Right cardiac atrium (tissue), 5 donors: ENCODE results near the gene CYP4F8. TPM values are rescaled to one million over a fixed set of nuclear protein-coding genes. Genes with fewer than 3 reads are reported as not detected.
"Not testable (repeated sequence)": the region's sequence is repeated elsewhere in the genome, so short reads cannot be mapped to it uniquely, and the experiment has no call there.

ENCODE experiments used
- ATAC-seq, 2 donors: fragments of 200-7000 bp; cut with Tn5 transposase; one replicate each; pipeline versions ENCODE4 v1.8.0 to v1.9.1; 2020; ENCODE audit warnings: moderate library complexity in 2 of 2, mild to moderate bottlenecking in 1 of 2
- DNase-seq, 3 donors: peaks; one replicate each; pipeline ENCODE4 v3.0.0-alpha.2; 2020
- H3K27ac ChIP-seq: one replicate; pipeline ENCODE4 v1.5.1; 2013; ENCODE audit warnings: mild to moderate bottlenecking, low read length, control low read depth, moderate library complexity
- H3K27me3 ChIP-seq: one replicate; pipeline ENCODE4 v1.6.1; 2013; ENCODE audit not compliant: control insufficient read depth, insufficient read depth
- H3K4me1 ChIP-seq: one replicate; pipeline ENCODE4 v1.6.1; 2013; ENCODE audit warnings: low read length; ENCODE audit not compliant: control insufficient read depth, insufficient read depth
- H3K4me3 ChIP-seq: one replicate; pipeline ENCODE4 v1.5.1; 2013; ENCODE audit warnings: low read length, control low read depth
- H3K9me3 ChIP-seq: one replicate; pipeline ENCODE4 v1.6.1; 2013; ENCODE audit warnings: low read length; ENCODE audit not compliant: control insufficient read depth
- WGBS: extraction: QIAGEN DNeasy Blood & Tissue Kit; methylation state at CpG from one replicate; pipeline ENCODE4 v1.1.7; 2013; 5-methylcytosine and 5-hydroxymethylcytosine counted together
- intact Hi-C, 4 donors: fragments of 100-400 bp; cut with DNase I; formaldehyde crosslinking; loops; one replicate each; pipeline versions ENCODE4 v1.11.0 to v1.14.0; 2022 to 2023
- polyA plus RNA-seq: library from polyadenylated mRNA; stranded (reverse); fragments of 200-250 nt; gene quantifications from one replicate; pipeline ENCODE4 v1.2.3, GENCODE V29; 2013
- total RNA-seq, 4 donors: library from RNA; stranded (reverse); fragmentation: NEBNext Ultra II Directional; extraction: Animal tissue kit (Norgen Biotek cat#: 25700); gene quantifications; one replicate each; pipeline ENCODE4 v1.2.1, GENCODE V29; 2021
- donor health status: healthy with polysubstance abuse.
- donor health status: DM: no; HTN: yes; CAD: no.
- donor health status: DM: no; HTN: no; CAD: no.
- donor health status: DM: no; HTN: yes; CAD: no; lungs with severe emphysema.
- donor health status: DM: yes; HTN: yes; CAD: no.

CYP4F8 gene
- total and polyA plus RNA-seq, 5 donors, result not detected

DNA sequence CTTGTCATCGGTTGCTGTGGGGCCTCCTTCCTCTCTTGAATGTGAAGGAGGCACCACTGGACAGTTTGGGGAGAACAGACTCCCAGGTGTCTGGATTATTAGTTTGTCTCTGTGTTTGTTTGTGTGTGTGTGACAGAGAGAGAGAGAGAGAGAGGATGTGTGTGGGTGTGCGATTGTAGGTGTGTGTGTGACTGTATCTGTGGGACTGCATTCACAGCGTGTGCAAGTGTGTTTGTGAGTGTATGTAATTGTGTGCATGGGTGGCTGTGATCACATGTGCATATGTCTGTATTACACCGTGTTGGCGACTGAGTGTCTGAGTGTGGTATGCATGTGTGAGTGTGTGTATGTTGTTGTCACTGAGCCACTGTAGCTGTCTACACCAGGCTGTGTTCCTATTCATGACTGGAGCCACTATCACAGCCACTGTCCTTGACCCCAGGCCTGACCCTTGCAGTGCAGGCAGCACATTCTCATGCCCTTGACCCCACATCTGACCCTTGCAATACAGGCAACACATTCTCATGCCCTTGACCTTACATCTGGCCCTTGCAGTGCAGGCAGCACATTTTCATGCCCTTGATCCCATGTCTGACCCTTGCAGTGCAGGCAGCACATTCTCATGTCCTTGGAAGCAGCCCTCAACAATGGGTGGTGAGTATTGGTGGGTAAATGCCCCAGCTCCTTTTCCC lies 25.1 kb upstream of the CYP4F8 start:
- no peaks in the 10 kb centered on the region for H3K4me1 ChIP-seq
- no peaks in the 10 kb centered on the region for H3K27me3 ChIP-seq
- H3K4me3 ChIP-seq, result no peak overlapping the region
- H3K27ac ChIP-seq, result no peak overlapping the region
- no peak for DNase-seq
- WGBS, result 84% methylated on average over 5 of the region's 5 CpGs
- ATAC-seq, result no peak
- no peaks in the 10 kb centered on the region for H3K9me3 ChIP-seq
- intact Hi-C loops, result no loop called here

- intact Hi-C loops, result no loop called here
Measured at GRCh38 chr19:15591796-15592195, 23.2 kb upstream of the CYP4F8 start.

GRCh38 chr19:15592506-15592905 lies 22.5 kb upstream of the CYP4F8 start:
- ATAC-seq, DNase-seq, H3K4me1 ChIP-seq, H3K27me3 ChIP-seq, H3K4me3 ChIP-seq, intact Hi-C loops, H3K27ac ChIP-seq, H3K9me3 ChIP-seq: not testable (repeated sequence)
- 26% methylated on average over 5 of the region's 5 CpGs for WGBS

More at GRCh38 chr19:15591796-15592195, 23.2 kb upstream of the CYP4F8 start:
- Histone ChIP-seq H3K4me1 (no peaks in the 10 kb centered on the region), H3K27ac (no peak overlapping the region), H3K27me3 (peaks cover 2% of the 10 kb centered on the region), H3K9me3 (no peaks in the 10 kb centered on the region), H3K4me3 (no peak overlapping the region)
- ATAC-seq (no peak), DNase-seq (no peak)
- WGBS, result 64% methylated on average over 4 of the region's 4 CpGs

GRCh38 chr19:15593766-15594165 lies 21.3 kb upstream of the CYP4F8 start:
- H3K27ac ChIP-seq, intact Hi-C loops, H3K4me3 ChIP-seq, H3K4me1 ChIP-seq, DNase-seq, H3K9me3 ChIP-seq, H3K27me3 ChIP-seq, ATAC-seq: not testable (repeated sequence)
- 46% methylated on average over 4 of the region's 4 CpGs for WGBS

DNA sequence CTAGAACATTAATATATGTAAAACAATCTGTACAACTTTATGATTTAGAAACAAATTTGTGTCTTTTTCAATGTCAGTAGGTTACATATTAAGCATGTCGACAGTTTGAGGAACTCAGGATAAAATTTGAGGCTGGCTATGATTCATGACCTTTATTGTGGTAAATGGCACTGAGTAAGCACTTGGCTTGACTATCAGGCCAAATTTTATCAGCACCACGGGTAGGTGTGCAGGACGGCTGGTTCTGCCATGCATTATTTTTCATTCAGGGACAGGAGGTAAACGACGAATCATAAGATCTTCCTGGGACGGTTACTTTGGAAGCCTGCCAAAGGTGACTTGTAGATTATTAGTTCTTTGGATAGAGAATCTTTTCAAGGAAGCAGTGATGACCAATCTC lies 19.9 kb upstream of the CYP4F8 start:
- Histone ChIP-seq H3K27me3 (peaks cover 2% of the 10 kb centered on the region), H3K27ac (no peak overlapping the region), H3K9me3 (no peaks in the 10 kb centered on the region), H3K4me1 (no peaks in the 10 kb centered on the region), H3K4me3 (no peak overlapping the region)
- ATAC-seq (no peak), DNase-seq (no peak)
- 51% methylated on average over 6 of the region's 6 CpGs for WGBS
- intact Hi-C loops, result no loop called here

DNA sequence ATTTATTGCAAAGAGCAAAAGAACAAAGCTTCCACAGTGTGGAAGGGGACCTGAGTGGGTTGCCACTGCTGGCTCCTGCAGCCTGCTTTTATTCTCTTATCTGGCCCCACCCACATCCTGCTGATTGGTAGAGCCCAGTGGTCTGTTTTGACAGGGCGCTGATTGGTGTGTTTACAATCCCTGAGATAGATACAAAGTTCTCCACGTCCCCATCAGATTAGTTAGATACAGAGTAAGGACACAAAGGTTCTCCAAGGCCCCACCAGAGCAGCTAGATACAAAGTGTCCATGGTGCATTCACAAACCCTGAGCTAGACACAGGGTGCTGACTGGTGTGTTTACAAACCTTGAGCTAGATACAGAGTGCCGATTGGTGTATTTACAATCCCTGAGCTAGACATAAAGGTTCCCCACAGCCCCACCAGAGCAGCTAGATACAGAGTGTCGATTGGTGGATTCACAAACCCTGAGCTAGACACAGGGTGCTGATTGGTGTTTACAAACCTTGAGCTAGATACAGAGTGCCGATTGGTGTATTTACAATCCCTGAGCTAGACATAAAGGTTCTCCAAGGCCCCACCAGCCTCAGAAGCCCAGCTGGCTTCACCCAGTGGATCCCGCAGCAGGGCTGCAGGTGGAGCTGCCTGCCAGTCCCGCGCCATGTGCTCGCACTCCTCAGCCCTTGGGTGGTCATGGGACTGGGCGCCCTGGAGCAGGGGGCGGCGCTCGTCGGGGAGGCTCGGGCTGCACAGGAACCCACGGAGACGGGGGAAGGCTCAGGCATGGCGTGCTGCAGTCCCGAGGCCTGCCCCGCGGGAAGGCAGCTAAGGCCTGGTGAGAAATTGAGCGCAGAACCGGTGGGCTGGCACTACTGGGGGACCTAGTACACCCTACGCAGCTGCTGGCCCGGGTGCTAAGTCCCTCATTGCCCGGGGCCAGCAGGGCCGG lies 6.8 kb upstream of the CYP4F8 start:
- H3K4me1 ChIP-seq, H3K27ac ChIP-seq, H3K9me3 ChIP-seq, H3K27me3 ChIP-seq, ATAC-seq, H3K4me3 ChIP-seq, DNase-seq, intact Hi-C loops: not testable (repeated sequence)
- 88% methylated on average over 27 of the region's 27 CpGs for WGBS

DNA sequence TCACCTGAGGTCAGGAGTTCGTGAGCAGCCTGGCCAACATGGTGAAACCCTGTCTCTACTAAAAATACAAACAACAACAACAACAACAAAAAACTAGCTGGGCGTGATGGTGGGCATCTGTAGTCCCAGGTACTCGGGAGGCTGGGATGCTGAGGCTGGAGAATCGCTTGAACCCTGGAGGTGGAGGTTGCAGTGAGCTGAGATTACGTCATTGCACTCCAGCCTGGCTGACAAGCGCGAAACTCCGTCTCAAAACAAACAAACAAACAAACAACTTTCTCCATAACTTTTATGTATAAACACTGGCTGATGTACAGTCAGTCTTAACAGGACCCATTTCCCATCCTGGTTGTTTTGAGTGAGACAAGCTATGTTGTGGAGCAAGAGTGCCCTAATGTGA lies 5.8 kb upstream of the CYP4F8 start:
- intact Hi-C loops, result no loop called here
- Histone ChIP-seq H3K27me3 (no peaks in the 10 kb centered on the region), H3K4me1 (no peaks in the 10 kb centered on the region), H3K4me3 (no peak overlapping the region), H3K27ac (no peak overlapping the region), H3K9me3 (no peaks in the 10 kb centered on the region)
- no peak for DNase-seq
- no peak for ATAC-seq
- 80% methylated on average over 8 of the region's 8 CpGs for WGBS

GRCh38 chr19:15612342-15612741 lies 2.7 kb upstream of the CYP4F8 start:
- H3K4me1 ChIP-seq, result no peaks in the 10 kb centered on the region
- intact Hi-C loops, result no loop called here
- no peak overlapping the region for H3K4me3 ChIP-seq
- no peak overlapping the region for H3K27ac ChIP-seq
- H3K27me3 ChIP-seq, result no peaks in the 10 kb centered on the region
- no peaks in the 10 kb centered on the region for H3K9me3 ChIP-seq
- 56% methylated on average over 5 of the region's 5 CpGs for WGBS
- ATAC-seq, result no peak
- DNase-seq, result no peak

- H3K9me3 ChIP-seq, result no peaks in the 10 kb centered on the region
- ATAC-seq, result no peak
- intact Hi-C loops, result no loop called here
- no peak overlapping the region for H3K4me3 ChIP-seq
- H3K4me1 ChIP-seq, result no peaks in the 10 kb centered on the region
- no peak for DNase-seq
- WGBS, result 86% methylated on average over 3 of the region's 3 CpGs
- H3K27ac ChIP-seq, result no peak overlapping the region
- no peaks in the 10 kb centered on the region for H3K27me3 ChIP-seq
Measured at GRCh38 chr19:15613338-15613737, 1.7 kb upstream of the CYP4F8 start.

DNA sequence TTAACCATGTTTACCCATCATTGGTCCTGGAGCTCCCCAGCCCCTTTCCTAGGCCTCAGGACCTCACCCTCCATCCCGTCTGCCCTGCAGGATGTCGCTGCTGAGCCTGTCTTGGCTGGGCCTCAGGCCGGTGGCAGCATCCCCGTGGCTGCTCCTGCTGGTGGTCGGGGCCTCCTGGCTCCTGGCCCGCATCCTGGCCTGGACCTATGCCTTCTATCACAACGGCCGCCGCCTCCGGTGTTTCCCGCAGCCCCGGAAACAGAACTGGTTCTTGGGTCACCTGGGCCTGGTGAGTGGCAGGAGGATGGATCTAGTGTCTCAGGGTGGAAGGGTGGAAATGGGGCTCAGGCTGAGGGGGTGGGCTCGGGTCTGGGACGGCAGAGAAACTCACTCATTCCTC lies 508 bp downstream of the CYP4F8 start:
- Histone ChIP-seq H3K27me3 (no peaks in the 10 kb centered on the region), H3K4me3 (no peak overlapping the region), H3K27ac (no peak overlapping the region), H3K4me1 (no peaks in the 10 kb centered on the region), H3K9me3 (no peaks in the 10 kb centered on the region)
- DNase-seq (no peak), ATAC-seq (no peak)
- WGBS, result 63% methylated on average over 14 of the region's 14 CpGs
- intact Hi-C loops, result no loop called here

DNA sequence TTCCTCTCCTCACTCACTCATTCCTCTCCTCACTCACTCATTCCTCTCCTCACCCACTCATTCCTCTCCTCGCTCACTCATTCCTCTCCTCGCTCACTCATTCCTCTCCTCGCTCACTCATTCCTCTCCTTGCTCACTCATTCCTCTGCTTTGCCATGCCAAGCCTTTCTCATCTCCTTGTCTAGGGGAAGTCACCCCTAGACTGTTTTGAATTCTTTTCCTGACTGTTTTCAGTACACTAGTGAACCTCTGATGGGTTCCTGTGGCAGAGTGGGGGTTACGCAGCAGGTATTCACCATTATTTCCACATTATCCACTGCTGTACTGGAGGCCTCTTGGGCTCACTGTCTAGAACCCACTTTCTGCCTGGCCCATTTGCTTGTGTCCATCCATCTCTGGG lies 1.2 kb downstream of the CYP4F8 start:
- intact Hi-C loops, result no loop called here
- DNase-seq (no peak), ATAC-seq (no peak)
- Histone ChIP-seq H3K4me3 (no peak overlapping the region), H3K27ac (no peak overlapping the region), H3K9me3 (no peaks in the 10 kb centered on the region), H3K4me1 (no peaks in the 10 kb centered on the region), H3K27me3 (no peaks in the 10 kb centered on the region)
- WGBS, result 77% methylated on average over 4 of the region's 4 CpGs
